HL-60 (cell line): ENCODE results near the gene NOX5.

Experiments
- GABPA ChIP-seq: IDR thresholded peaks from 2 replicates; pipeline ENCODE4 v1.6.1; 2012; ENCODE audit warnings: low read depth
- POLR2AphosphoS5 ChIP-seq: IDR thresholded peaks from 2 replicates; pipeline ENCODE4 v1.6.1; 2012; ENCODE audit warnings: low read depth
- TF ChIP-seq, protein P1 (sequence below): IDR thresholded peaks from one replicate; pipeline ENCODE4 v1.5.1; 2011; ENCODE audit warnings: low read length, control low read depth, inconsistent platforms; ENCODE audit not compliant: insufficient read depth
- TF ChIP-seq, protein P2 (sequence below): IDR thresholded peaks from 2 replicates; pipeline ENCODE4 v1.6.1; 2012; ENCODE audit warnings: low read depth; ENCODE audit not compliant: insufficient replicate concordance

DNA sequence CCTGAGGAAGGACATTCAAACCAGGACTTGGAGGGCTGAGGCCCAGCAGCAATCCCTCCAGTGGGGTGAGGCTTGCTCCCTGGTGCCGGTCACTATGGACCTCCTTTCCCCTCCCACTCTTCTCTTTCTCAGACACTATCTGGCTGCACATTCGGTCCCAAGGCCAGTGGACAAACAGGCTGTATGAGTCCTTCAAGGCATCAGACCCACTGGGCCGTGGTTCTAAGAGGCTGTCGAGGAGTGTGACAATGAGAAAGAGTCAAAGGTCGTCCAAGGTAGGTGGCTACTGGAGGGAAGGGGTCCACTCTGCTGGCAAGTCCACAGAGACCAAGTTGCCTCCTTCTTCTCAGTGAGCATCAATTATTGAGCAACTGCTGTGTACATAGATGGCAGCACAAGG is 28.0 kb downstream of the NOX5 start:
- TF ChIP-seq, protein P1, sequence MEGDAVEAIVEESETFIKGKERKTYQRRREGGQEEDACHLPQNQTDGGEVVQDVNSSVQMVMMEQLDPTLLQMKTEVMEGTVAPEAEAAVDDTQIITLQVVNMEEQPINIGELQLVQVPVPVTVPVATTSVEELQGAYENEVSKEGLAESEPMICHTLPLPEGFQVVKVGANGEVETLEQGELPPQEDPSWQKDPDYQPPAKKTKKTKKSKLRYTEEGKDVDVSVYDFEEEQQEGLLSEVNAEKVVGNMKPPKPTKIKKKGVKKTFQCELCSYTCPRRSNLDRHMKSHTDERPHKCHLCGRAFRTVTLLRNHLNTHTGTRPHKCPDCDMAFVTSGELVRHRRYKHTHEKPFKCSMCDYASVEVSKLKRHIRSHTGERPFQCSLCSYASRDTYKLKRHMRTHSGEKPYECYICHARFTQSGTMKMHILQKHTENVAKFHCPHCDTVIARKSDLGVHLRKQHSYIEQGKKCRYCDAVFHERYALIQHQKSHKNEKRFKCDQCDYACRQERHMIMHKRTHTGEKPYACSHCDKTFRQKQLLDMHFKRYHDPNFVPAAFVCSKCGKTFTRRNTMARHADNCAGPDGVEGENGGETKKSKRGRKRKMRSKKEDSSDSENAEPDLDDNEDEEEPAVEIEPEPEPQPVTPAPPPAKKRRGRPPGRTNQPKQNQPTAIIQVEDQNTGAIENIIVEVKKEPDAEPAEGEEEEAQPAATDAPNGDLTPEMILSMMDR = no peak
- no peak for TF ChIP-seq POLR2AphosphoS5
- no peak for TF ChIP-seq GABPA
- TF ChIP-seq, protein P2, sequence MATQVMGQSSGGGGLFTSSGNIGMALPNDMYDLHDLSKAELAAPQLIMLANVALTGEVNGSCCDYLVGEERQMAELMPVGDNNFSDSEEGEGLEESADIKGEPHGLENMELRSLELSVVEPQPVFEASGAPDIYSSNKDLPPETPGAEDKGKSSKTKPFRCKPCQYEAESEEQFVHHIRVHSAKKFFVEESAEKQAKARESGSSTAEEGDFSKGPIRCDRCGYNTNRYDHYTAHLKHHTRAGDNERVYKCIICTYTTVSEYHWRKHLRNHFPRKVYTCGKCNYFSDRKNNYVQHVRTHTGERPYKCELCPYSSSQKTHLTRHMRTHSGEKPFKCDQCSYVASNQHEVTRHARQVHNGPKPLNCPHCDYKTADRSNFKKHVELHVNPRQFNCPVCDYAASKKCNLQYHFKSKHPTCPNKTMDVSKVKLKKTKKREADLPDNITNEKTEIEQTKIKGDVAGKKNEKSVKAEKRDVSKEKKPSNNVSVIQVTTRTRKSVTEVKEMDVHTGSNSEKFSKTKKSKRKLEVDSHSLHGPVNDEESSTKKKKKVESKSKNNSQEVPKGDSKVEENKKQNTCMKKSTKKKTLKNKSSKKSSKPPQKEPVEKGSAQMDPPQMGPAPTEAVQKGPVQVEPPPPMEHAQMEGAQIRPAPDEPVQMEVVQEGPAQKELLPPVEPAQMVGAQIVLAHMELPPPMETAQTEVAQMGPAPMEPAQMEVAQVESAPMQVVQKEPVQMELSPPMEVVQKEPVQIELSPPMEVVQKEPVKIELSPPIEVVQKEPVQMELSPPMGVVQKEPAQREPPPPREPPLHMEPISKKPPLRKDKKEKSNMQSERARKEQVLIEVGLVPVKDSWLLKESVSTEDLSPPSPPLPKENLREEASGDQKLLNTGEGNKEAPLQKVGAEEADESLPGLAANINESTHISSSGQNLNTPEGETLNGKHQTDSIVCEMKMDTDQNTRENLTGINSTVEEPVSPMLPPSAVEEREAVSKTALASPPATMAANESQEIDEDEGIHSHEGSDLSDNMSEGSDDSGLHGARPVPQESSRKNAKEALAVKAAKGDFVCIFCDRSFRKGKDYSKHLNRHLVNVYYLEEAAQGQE = no peak
